ENCODE results near the gene LINGO3.

GRCh38 chr19:2329149-2329478 is 21.2 kb upstream of the LINGO3 start:
- TF ChIP-seq, protein P1, sequence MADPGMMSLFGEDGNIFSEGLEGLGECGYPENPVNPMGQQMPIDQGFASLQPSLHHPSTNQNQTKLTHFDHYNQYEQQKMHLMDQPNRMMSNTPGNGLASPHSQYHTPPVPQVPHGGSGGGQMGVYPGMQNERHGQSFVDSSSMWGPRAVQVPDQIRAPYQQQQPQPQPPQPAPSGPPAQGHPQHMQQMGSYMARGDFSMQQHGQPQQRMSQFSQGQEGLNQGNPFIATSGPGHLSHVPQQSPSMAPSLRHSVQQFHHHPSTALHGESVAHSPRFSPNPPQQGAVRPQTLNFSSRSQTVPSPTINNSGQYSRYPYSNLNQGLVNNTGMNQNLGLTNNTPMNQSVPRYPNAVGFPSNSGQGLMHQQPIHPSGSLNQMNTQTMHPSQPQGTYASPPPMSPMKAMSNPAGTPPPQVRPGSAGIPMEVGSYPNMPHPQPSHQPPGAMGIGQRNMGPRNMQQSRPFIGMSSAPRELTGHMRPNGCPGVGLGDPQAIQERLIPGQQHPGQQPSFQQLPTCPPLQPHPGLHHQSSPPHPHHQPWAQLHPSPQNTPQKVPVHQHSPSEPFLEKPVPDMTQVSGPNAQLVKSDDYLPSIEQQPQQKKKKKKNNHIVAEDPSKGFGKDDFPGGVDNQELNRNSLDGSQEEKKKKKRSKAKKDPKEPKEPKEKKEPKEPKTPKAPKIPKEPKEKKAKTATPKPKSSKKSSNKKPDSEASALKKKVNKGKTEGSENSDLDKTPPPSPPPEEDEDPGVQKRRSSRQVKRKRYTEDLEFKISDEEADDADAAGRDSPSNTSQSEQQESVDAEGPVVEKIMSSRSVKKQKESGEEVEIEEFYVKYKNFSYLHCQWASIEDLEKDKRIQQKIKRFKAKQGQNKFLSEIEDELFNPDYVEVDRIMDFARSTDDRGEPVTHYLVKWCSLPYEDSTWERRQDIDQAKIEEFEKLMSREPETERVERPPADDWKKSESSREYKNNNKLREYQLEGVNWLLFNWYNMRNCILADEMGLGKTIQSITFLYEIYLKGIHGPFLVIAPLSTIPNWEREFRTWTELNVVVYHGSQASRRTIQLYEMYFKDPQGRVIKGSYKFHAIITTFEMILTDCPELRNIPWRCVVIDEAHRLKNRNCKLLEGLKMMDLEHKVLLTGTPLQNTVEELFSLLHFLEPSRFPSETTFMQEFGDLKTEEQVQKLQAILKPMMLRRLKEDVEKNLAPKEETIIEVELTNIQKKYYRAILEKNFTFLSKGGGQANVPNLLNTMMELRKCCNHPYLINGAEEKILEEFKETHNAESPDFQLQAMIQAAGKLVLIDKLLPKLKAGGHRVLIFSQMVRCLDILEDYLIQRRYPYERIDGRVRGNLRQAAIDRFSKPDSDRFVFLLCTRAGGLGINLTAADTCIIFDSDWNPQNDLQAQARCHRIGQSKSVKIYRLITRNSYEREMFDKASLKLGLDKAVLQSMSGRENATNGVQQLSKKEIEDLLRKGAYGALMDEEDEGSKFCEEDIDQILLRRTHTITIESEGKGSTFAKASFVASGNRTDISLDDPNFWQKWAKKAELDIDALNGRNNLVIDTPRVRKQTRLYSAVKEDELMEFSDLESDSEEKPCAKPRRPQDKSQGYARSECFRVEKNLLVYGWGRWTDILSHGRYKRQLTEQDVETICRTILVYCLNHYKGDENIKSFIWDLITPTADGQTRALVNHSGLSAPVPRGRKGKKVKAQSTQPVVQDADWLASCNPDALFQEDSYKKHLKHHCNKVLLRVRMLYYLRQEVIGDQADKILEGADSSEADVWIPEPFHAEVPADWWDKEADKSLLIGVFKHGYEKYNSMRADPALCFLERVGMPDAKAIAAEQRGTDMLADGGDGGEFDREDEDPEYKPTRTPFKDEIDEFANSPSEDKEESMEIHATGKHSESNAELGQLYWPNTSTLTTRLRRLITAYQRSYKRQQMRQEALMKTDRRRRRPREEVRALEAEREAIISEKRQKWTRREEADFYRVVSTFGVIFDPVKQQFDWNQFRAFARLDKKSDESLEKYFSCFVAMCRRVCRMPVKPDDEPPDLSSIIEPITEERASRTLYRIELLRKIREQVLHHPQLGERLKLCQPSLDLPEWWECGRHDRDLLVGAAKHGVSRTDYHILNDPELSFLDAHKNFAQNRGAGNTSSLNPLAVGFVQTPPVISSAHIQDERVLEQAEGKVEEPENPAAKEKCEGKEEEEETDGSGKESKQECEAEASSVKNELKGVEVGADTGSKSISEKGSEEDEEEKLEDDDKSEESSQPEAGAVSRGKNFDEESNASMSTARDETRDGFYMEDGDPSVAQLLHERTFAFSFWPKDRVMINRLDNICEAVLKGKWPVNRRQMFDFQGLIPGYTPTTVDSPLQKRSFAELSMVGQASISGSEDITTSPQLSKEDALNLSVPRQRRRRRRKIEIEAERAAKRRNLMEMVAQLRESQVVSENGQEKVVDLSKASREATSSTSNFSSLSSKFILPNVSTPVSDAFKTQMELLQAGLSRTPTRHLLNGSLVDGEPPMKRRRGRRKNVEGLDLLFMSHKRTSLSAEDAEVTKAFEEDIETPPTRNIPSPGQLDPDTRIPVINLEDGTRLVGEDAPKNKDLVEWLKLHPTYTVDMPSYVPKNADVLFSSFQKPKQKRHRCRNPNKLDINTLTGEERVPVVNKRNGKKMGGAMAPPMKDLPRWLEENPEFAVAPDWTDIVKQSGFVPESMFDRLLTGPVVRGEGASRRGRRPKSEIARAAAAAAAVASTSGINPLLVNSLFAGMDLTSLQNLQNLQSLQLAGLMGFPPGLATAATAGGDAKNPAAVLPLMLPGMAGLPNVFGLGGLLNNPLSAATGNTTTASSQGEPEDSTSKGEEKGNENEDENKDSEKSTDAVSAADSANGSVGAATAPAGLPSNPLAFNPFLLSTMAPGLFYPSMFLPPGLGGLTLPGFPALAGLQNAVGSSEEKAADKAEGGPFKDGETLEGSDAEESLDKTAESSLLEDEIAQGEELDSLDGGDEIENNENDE (IDR thresholded peaks at IDR 0.05; ENCODE audit: insufficient replicate concordance, low read length), result no peak
- no peak for TF ChIP-seq CTCF (IDR thresholded peaks at IDR 0.05; ENCODE audit: control extremely low read depth in 1 of 3, insufficient read depth in 1 of 3, low read depth in 1 of 3, low read length in 3 of 3)
- no peak for TF ChIP-seq SP2 (IDR thresholded peaks at IDR 0.05; ENCODE audit: low read length)
- no peak for TF ChIP-seq POLR2AphosphoS5 (IDR thresholded peaks at IDR 0.05; ENCODE audit: low read depth, low read length)
- no peak for TF ChIP-seq YY1 (IDR thresholded peaks at IDR 0.05; ENCODE audit: low read depth, low read length)
- TF ChIP-seq TBP (IDR thresholded peaks at IDR 0.05; ENCODE audit: low read depth, low read length), result no peak
- no peak for TF ChIP-seq CEBPB (IDR thresholded peaks at IDR 0.05; ENCODE audit: low read depth, low read length)
- TF ChIP-seq TEAD4 (IDR thresholded peaks at IDR 0.05; ENCODE audit: low read depth, low read length), result no peak
- no peak for TF ChIP-seq PHF8 (conservative IDR thresholded peaks at IDR 0.05; ENCODE audit: low read depth, low read length)
- no peak for TF ChIP-seq TAF1 (IDR thresholded peaks at IDR 0.05; ENCODE audit: low read depth, low read length)
